HEK293 (cell line): ENCODE data around the gene WDR55.
A peak's percentile ranks its signal among the peaks of the same experiment; 100 is the strongest.

Experiments used
- CTCF ChIA-PET: fragments of 350-600 bp; formaldehyde crosslinking; extraction: SDS; loops from one replicate; lab custom pipeline; 2021; ENCODE audit warnings: antibody characterized with exemption; lab: Yijun Ruan, JAX
- POLR2A ChIA-PET: fragments of 300-600 bp; formaldehyde crosslinking; extraction: SDS; loops from one replicate; lab custom pipeline; 2020; ENCODE audit warnings: antibody characterized with exemption, inconsistent platforms; lab: Yijun Ruan, JAX
- H3K27ac ChIP-seq: fragments of 200-500 bp; sonication (Bioruptor generic); 2 replicates; pipeline ENCODE4 v1.5.1; 2014; ENCODE audit warnings: low read depth, low read length, control low read depth, inconsistent platforms; ENCODE audit errors: extremely low read depth
- H3K36me3 ChIP-seq, 2 experiments: fragments of 200-500 bp in 1 of 2; sonication (Bioruptor generic) in 1 of 2; 1 replicate in 1 of 2; 2 replicates in 1 of 2; pipeline ENCODE4 v1.5.1; 2014 to 2017; ENCODE audit warnings: inconsistent platforms in 2 of 2, low read length in 2 of 2; ENCODE audit not compliant: control insufficient read depth in 2 of 2, insufficient read depth in 1 of 2
- H3K4me1 ChIP-seq: fragments of 200-500 bp; sonication (Bioruptor generic); 2 replicates; pipeline ENCODE4 v1.5.1; 2014; ENCODE audit warnings: mild to moderate bottlenecking, low read length, inconsistent platforms; ENCODE audit not compliant: control insufficient read depth, insufficient read depth
- H3K4me3 ChIP-seq: 2 replicates; pipeline ENCODE4 v1.5.1; 2011; ENCODE audit warnings: low read depth, mild to moderate bottlenecking, control low read depth, low read length, moderate library complexity
- H3K9me3 ChIP-seq: fragments of 200-500 bp; sonication (Bioruptor generic); 2 replicates; pipeline ENCODE4 v1.5.1; 2014; ENCODE audit warnings: low read depth, low read length, inconsistent platforms; ENCODE audit not compliant: control insufficient read depth, insufficient read depth
- GLI2 ChIP-seq: fragments of 450-650 bp; formaldehyde crosslinking; IDR thresholded peaks from 2 replicates; pipeline ENCODE4; 2017; ENCODE audit warnings: missing biosample characterization, missing genetic modification characterization, low read depth, borderline replicate concordance
- GLIS2 ChIP-seq: fragments of 450-650 bp; formaldehyde crosslinking; IDR thresholded peaks from 2 replicates; pipeline ENCODE4 v1.5.1; 2016; ENCODE audit warnings: missing biosample characterization, missing genetic modification characterization
- HIC1 ChIP-seq: fragments of 450-650 bp; formaldehyde crosslinking; IDR thresholded peaks from 2 replicates; pipeline ENCODE4 v1.5.1; 2016; ENCODE audit warnings: missing biosample characterization, missing genetic modification characterization
- INSM2 ChIP-seq: fragments of 450-650 bp; formaldehyde crosslinking; IDR thresholded peaks from 2 replicates; pipeline ENCODE4 v1.5.1; 2016; ENCODE audit warnings: missing biosample characterization, missing genetic modification characterization
- KLF10 ChIP-seq: fragments of 450-650 bp; IDR thresholded peaks from 2 replicates; pipeline ENCODE4 v1.5.1; 2018; ENCODE audit warnings: missing biosample characterization, mild to moderate bottlenecking, missing genetic modification characterization
- SP7 ChIP-seq: fragments of 450-650 bp; formaldehyde crosslinking; IDR thresholded peaks from 2 replicates; pipeline ENCODE4 v1.5.1; 2016; ENCODE audit warnings: missing biosample characterization, missing genetic modification characterization
- YY2 ChIP-seq: fragments of 450-650 bp; formaldehyde crosslinking; IDR thresholded peaks from 2 replicates; pipeline ENCODE4 v1.5.1; 2016; ENCODE audit warnings: missing biosample characterization, missing genetic modification characterization
- ZIC2 ChIP-seq: fragments of 450-650 bp; formaldehyde crosslinking; IDR thresholded peaks from 2 replicates; pipeline ENCODE4 v1.5.1; 2016; ENCODE audit warnings: missing biosample characterization, missing genetic modification characterization
- ZNF138 ChIP-seq: fragments of 450-650 bp; formaldehyde crosslinking; IDR thresholded peaks from 2 replicates; pipeline ENCODE4 v1.5.1; 2016; ENCODE audit warnings: missing biosample characterization, missing genetic modification characterization, borderline replicate concordance
- ZNF155 ChIP-seq: fragments of 450-650 bp; formaldehyde crosslinking; IDR thresholded peaks from 2 replicates; pipeline ENCODE4 v1.5.1; 2016; ENCODE audit warnings: missing biosample characterization, missing genetic modification characterization
- ZNF184 ChIP-seq: fragments of 450-650 bp; IDR thresholded peaks from 2 replicates; pipeline ENCODE4 v1.5.1; 2018; ENCODE audit warnings: missing biosample characterization, mild to moderate bottlenecking, missing genetic modification characterization
- ZNF211 ChIP-seq: fragments of 450-650 bp; formaldehyde crosslinking; IDR thresholded peaks from 2 replicates; pipeline ENCODE4 v1.5.1; 2016; ENCODE audit warnings: low read depth, missing biosample characterization, missing genetic modification characterization
- ZNF223 ChIP-seq: fragments of 450-650 bp; formaldehyde crosslinking; IDR thresholded peaks from 2 replicates; pipeline ENCODE4 v1.5.1; 2016; ENCODE audit warnings: missing biosample characterization, missing genetic modification characterization
- ZNF335 ChIP-seq: fragments of 450-650 bp; formaldehyde crosslinking; conservative IDR thresholded peaks from 2 replicates; pipeline ENCODE4 v1.5.1; 2016; ENCODE audit warnings: missing biosample characterization, missing genetic modification characterization
- ZNF341 ChIP-seq: fragments of 450-650 bp; formaldehyde crosslinking; IDR thresholded peaks from 2 replicates; pipeline ENCODE4; 2016; ENCODE audit warnings: low read depth, missing biosample characterization, missing genetic modification characterization
- ZNF404 ChIP-seq: fragments of 450-650 bp; formaldehyde crosslinking; IDR thresholded peaks from 2 replicates; pipeline ENCODE4 v1.5.1; 2017; ENCODE audit warnings: missing biosample characterization, missing genetic modification characterization
- ZNF514 ChIP-seq: fragments of 450-650 bp; formaldehyde crosslinking; IDR thresholded peaks from 2 replicates; pipeline ENCODE4 v1.5.1; 2016; ENCODE audit warnings: missing biosample characterization, missing genetic modification characterization
- ZNF521 ChIP-seq: fragments of 450-650 bp; formaldehyde crosslinking; IDR thresholded peaks from 2 replicates; pipeline ENCODE4 v1.5.1; 2017; ENCODE audit warnings: missing biosample characterization, mild to moderate bottlenecking, missing genetic modification characterization
- ZNF600 ChIP-seq: fragments of 450-650 bp; formaldehyde crosslinking; IDR thresholded peaks from 2 replicates; pipeline ENCODE4 v1.5.1; 2016; ENCODE audit warnings: missing biosample characterization, missing genetic modification characterization
- ZNF610 ChIP-seq: fragments of 450-650 bp; formaldehyde crosslinking; IDR thresholded peaks from 2 replicates; pipeline ENCODE4 v1.5.1; 2016; ENCODE audit warnings: missing biosample characterization, missing genetic modification characterization, borderline replicate concordance
- ZNF785 ChIP-seq: fragments of 450-650 bp; formaldehyde crosslinking; IDR thresholded peaks from 2 replicates; pipeline ENCODE4 v1.5.1; 2016; ENCODE audit warnings: missing biosample characterization, missing genetic modification characterization
- TF ChIP-seq, protein P1 (sequence below): IDR thresholded peaks from 2 replicates; pipeline ENCODE4 v1.6.1; 2011; ENCODE audit warnings: mild to moderate bottlenecking, low read depth, low read length, borderline replicate concordance
- TF ChIP-seq, protein P2 (sequence below): fragments of 450-650 bp; formaldehyde crosslinking; IDR thresholded peaks from 2 replicates; pipeline ENCODE4 v1.5.1; 2017; ENCODE audit warnings: missing biosample characterization, missing genetic modification characterization
- TF ChIP-seq, protein P3 (sequence below): fragments of 450-650 bp; formaldehyde crosslinking; IDR thresholded peaks from 2 replicates; pipeline ENCODE4 v1.5.1; 2016; ENCODE audit warnings: missing biosample characterization, missing genetic modification characterization
- TF ChIP-seq, protein P4 (sequence below): fragments of 450-650 bp; formaldehyde crosslinking; IDR thresholded peaks from 2 replicates; pipeline ENCODE4 v1.5.1; 2016; ENCODE audit warnings: missing biosample characterization, missing genetic modification characterization

Gene WDR55, protein sequence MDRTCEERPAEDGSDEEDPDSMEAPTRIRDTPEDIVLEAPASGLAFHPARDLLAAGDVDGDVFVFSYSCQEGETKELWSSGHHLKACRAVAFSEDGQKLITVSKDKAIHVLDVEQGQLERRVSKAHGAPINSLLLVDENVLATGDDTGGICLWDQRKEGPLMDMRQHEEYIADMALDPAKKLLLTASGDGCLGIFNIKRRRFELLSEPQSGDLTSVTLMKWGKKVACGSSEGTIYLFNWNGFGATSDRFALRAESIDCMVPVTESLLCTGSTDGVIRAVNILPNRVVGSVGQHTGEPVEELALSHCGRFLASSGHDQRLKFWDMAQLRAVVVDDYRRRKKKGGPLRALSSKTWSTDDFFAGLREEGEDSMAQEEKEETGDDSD

GRCh38 chr5:140664359-140665119, at the start of gene WDR55:
Gene WDR55 (plus strand): TSS chr5:140664904. CDS start chr5:140664913, 9 bp downstream.
- peaks cover 29 to 71% of the 10 kb centered on the region in 2 experiments for H3K36me3 ChIP-seq
- POLR2A ChIA-PET = interaction anchor here (0.6 to 4.8 kb wide), 11 partner anchors 14 to 318 kb away, joined by 3 to 40 read pairs (median 4); partner anchors contain the start of genes ANKHD1, HARS1, HARS2 and HBEGF
- H3K4me1 ChIP-seq = no peaks in the 10 kb centered on the region
- H3K9me3 ChIP-seq = no peaks in the 10 kb centered on the region
- CTCF ChIA-PET = interaction anchor here (0.7 to 1.1 kb wide), 3 partner anchors 56 to 109 kb away, joined by 3 to 5 read pairs (median 3); no protein-coding TSS in a partner anchor
- H3K4me3 ChIP-seq = peak within 1 kb of the TSS; percentile 72
- H3K27ac ChIP-seq = peak within 1 kb of the TSS; percentile 70
- TF ChIP-seq SP7 = peak; percentile 88
- TF ChIP-seq ZNF341 (tag by site-specific recombination) = peak; percentile 79
- peak; percentile 81 for TF ChIP-seq KLF10 (tag by site-specific recombination)
- peak; percentile 93 for TF ChIP-seq ZNF600 (tag by site-specific recombination)
- 0 out of 2 replicates have a peak, but pooled peaks have one; percentile 16 for TF ChIP-seq INSM2
- TF ChIP-seq ZNF514 (tag by site-specific recombination) = no peak
- TF ChIP-seq ZNF138 (tag by site-specific recombination) = no peak
- TF ChIP-seq ZNF335 (tag by site-specific recombination) = peak; percentile 57
- TF ChIP-seq, protein P1, sequence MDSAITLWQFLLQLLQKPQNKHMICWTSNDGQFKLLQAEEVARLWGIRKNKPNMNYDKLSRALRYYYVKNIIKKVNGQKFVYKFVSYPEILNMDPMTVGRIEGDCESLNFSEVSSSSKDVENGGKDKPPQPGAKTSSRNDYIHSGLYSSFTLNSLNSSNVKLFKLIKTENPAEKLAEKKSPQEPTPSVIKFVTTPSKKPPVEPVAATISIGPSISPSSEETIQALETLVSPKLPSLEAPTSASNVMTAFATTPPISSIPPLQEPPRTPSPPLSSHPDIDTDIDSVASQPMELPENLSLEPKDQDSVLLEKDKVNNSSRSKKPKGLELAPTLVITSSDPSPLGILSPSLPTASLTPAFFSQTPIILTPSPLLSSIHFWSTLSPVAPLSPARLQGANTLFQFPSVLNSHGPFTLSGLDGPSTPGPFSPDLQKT = peak; percentile 69; the same call in 1 of the 2 replicates
- TF ChIP-seq, protein P2, sequence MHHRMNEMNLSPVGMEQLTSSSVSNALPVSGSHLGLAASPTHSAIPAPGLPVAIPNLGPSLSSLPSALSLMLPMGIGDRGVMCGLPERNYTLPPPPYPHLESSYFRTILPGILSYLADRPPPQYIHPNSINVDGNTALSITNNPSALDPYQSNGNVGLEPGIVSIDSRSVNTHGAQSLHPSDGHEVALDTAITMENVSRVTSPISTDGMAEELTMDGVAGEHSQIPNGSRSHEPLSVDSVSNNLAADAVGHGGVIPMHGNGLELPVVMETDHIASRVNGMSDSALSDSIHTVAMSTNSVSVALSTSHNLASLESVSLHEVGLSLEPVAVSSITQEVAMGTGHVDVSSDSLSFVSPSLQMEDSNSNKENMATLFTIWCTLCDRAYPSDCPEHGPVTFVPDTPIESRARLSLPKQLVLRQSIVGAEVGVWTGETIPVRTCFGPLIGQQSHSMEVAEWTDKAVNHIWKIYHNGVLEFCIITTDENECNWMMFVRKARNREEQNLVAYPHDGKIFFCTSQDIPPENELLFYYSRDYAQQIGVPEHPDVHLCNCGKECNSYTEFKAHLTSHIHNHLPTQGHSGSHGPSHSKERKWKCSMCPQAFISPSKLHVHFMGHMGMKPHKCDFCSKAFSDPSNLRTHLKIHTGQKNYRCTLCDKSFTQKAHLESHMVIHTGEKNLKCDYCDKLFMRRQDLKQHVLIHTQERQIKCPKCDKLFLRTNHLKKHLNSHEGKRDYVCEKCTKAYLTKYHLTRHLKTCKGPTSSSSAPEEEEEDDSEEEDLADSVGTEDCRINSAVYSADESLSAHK (tag by site-specific recombination) = 0 out of 2 replicates have a peak, but pooled peaks have one; percentile 12
- TF ChIP-seq, protein P3, sequence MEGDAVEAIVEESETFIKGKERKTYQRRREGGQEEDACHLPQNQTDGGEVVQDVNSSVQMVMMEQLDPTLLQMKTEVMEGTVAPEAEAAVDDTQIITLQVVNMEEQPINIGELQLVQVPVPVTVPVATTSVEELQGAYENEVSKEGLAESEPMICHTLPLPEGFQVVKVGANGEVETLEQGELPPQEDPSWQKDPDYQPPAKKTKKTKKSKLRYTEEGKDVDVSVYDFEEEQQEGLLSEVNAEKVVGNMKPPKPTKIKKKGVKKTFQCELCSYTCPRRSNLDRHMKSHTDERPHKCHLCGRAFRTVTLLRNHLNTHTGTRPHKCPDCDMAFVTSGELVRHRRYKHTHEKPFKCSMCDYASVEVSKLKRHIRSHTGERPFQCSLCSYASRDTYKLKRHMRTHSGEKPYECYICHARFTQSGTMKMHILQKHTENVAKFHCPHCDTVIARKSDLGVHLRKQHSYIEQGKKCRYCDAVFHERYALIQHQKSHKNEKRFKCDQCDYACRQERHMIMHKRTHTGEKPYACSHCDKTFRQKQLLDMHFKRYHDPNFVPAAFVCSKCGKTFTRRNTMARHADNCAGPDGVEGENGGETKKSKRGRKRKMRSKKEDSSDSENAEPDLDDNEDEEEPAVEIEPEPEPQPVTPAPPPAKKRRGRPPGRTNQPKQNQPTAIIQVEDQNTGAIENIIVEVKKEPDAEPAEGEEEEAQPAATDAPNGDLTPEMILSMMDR = no peak
- peak; percentile 93 for TF ChIP-seq HIC1 (tag by site-specific recombination)
- TF ChIP-seq ZNF223 (tag by site-specific recombination) = no peak
- no peak for TF ChIP-seq ZNF211
- peak; percentile 46 for TF ChIP-seq ZNF610 (tag by site-specific recombination)
- TF ChIP-seq ZNF155 = no peak
- peak; percentile 83 for TF ChIP-seq ZIC2 (tag by site-specific recombination)
- peak; percentile 77 for TF ChIP-seq GLIS2
- TF ChIP-seq, protein P4, sequence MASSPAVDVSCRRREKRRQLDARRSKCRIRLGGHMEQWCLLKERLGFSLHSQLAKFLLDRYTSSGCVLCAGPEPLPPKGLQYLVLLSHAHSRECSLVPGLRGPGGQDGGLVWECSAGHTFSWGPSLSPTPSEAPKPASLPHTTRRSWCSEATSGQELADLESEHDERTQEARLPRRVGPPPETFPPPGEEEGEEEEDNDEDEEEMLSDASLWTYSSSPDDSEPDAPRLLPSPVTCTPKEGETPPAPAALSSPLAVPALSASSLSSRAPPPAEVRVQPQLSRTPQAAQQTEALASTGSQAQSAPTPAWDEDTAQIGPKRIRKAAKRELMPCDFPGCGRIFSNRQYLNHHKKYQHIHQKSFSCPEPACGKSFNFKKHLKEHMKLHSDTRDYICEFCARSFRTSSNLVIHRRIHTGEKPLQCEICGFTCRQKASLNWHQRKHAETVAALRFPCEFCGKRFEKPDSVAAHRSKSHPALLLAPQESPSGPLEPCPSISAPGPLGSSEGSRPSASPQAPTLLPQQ (tag by site-specific recombination) = peak; percentile 67
- no peak for TF ChIP-seq ZNF404 (tag by site-specific recombination)
- TF ChIP-seq ZNF521 (tag by site-specific recombination) = no peak
- no peak for TF ChIP-seq ZNF184 (tag by site-specific recombination)
- TF ChIP-seq ZNF785 (tag by site-specific recombination) = 0 out of 2 replicates have a peak, but pooled peaks have one; percentile 25
- TF ChIP-seq GLI2 (tag by site-specific recombination) = no peak
- no peak for TF ChIP-seq YY2 (tag by site-specific recombination)
